Keratinocyte (primary cell): ENCODE data around the gene KIAA1755. TPM values are rescaled to one million over a fixed set of nuclear protein-coding genes. Genes with fewer than 3 reads are reported as not detected.
A peak's percentile ranks its signal among the peaks of the same experiment; 100 is the strongest.

Experiments
- DNase-seq: peaks from one replicate; pipeline ENCODE4 v3.0.0-alpha.2; 2011; ENCODE audit warnings: low read depth, missing footprints, low spot score
- FAIRE-seq: peaks from 2 replicates; lab custom pipeline; 2011; peaks lifted over from hg19 to GRCh38; lab: Jason Lieb, UNC
- H2AFZ ChIP-seq: 2 replicates; pipeline ENCODE4 v1.6.0; 2012; ENCODE audit warnings: low read length, control low read depth, inconsistent platforms; ENCODE audit not compliant: control insufficient read depth
- H3K27ac ChIP-seq: 2 replicates; pipeline ENCODE4 v1.5.1; 2011; ENCODE audit warnings: low read length; ENCODE audit not compliant: control insufficient read depth, insufficient read depth
- H3K27me3 ChIP-seq: 3 replicates; pipeline ENCODE4 v1.6.0; 2011; ENCODE audit warnings: low read length; ENCODE audit not compliant: control insufficient read depth, insufficient read depth; ENCODE audit errors: extremely low read depth
- H3K36me3 ChIP-seq, 2 experiments: 2 replicates in 1 of 2; 3 replicates in 1 of 2; pipeline ENCODE4 v1.5.1; 2011; ENCODE audit warnings: low read length in 2 of 2, mild to moderate bottlenecking in 1 of 2; ENCODE audit not compliant: control insufficient read depth in 2 of 2, insufficient read depth in 2 of 2; ENCODE audit errors: extremely low read depth in 1 of 2
- H3K4me1 ChIP-seq: 3 replicates; pipeline ENCODE4 v1.5.1; 2011; ENCODE audit warnings: low read length; ENCODE audit not compliant: control insufficient read depth, insufficient read depth; ENCODE audit errors: extremely low read depth
- H3K4me2 ChIP-seq: 3 replicates; pipeline ENCODE4 v1.6.0; 2011; ENCODE audit warnings: low read depth, low read length; ENCODE audit not compliant: control insufficient read depth, insufficient read depth; ENCODE audit errors: extremely low read depth
- H3K4me3 ChIP-seq, 3 experiments: fragments of 200-600 bp in 1 of 3; sonication (generic) in 1 of 3; 2 replicates in 2 of 3; 3 replicates in 1 of 3; pipeline ENCODE4 v1.5.1; 2011 to 2016; ENCODE audit warnings: low read length in 3 of 3, mild to moderate bottlenecking in 3 of 3, control low read depth in 2 of 3, inconsistent platforms in 1 of 3, low read depth in 1 of 3, mixed read lengths in 1 of 3, mixed run types in 1 of 3, moderate library complexity in 1 of 3; ENCODE audit not compliant: control insufficient read depth in 2 of 3, insufficient read depth in 2 of 3; ENCODE audit errors: extremely low read depth in 1 of 3
- H3K79me2 ChIP-seq: 2 replicates; pipeline ENCODE4 v1.6.0; 2012; ENCODE audit warnings: low read length; ENCODE audit not compliant: control insufficient read depth, insufficient read depth
- H3K9ac ChIP-seq: 3 replicates; pipeline ENCODE4 v1.6.0; 2011; ENCODE audit warnings: low read length; ENCODE audit not compliant: control insufficient read depth, insufficient read depth; ENCODE audit errors: extremely low read depth
- H3K9me1 ChIP-seq: 3 replicates; pipeline ENCODE4 v1.6.0; 2011; ENCODE audit warnings: low read length; ENCODE audit not compliant: control insufficient read depth, insufficient read depth; ENCODE audit errors: extremely low read depth
- H3K9me3 ChIP-seq: 2 replicates; pipeline ENCODE4 v1.5.1; 2012; ENCODE audit warnings: low read depth, low read length; ENCODE audit not compliant: control insufficient read depth
- H4K20me1 ChIP-seq: 3 replicates; pipeline ENCODE4 v1.6.0; 2011; ENCODE audit warnings: low read length; ENCODE audit not compliant: control insufficient read depth, insufficient read depth; ENCODE audit errors: extremely low read depth
- CTCF ChIP-seq, 3 experiments: IDR thresholded peaks in 1 of 3; conservative IDR thresholded peaks in 1 of 3; optimal IDR thresholded peaks in 1 of 3; 2 replicates in 2 of 3; 3 replicates in 1 of 3; pipeline versions ENCODE3 to v1.5.1; 2011; ENCODE audit warnings: low read length in 3 of 3, mild to moderate bottlenecking in 3 of 3, moderate library complexity in 2 of 3, control low read depth in 1 of 3, inconsistent platforms in 1 of 3; ENCODE audit not compliant: insufficient read depth in 2 of 3; ENCODE audit errors: extremely low read depth in 1 of 3
- EZH2 ChIP-seq: IDR thresholded peaks from one replicate; pipeline ENCODE4 v1.6.1; 2012; ENCODE audit warnings: inconsistent platforms, mild to moderate bottlenecking, low read length, moderate library complexity
- dilution Hi-C: fragments of 300-500 bp; cut with MboI; formaldehyde crosslinking; loops from one replicate; pipeline ENCODE4 v1.7.0; 2020; ENCODE audit warnings: low sequenced_read_pairs; ENCODE audit not compliant: extremely low pct_ligation_motif_present
- polyA plus RNA-seq, 5 experiments: library from polyadenylated mRNA; depleted of rRNA in 3 of 5; stranded (reverse) in 3 of 5; stranded (forward) in 1 of 5; unstranded in 1 of 5; fragments of >200 nt; gene quantifications; 1 replicate in 1 of 5; 2 replicates in 3 of 5; 3 replicates in 1 of 5; pipeline versions ENCODE4 v1.2.1 to v1.2.3, GENCODE V29; 2011 to 2012; ENCODE audit warnings: missing spikeins in 2 of 5, low read depth in 1 of 5, low replicate concordance in 1 of 5

The KIAA1755 gene
- polyA plus RNA-seq, 1 donor (not counting 4 experiments of a cell fraction or from before 2014, with no cell fraction given) = not detected

- no peaks in the 10 kb centered on the region for H4K20me1 ChIP-seq
- H3K4me1 ChIP-seq = peaks cover 11% of the 10 kb centered on the region
- H2AFZ ChIP-seq = no peak overlapping the region
- H3K4me2 ChIP-seq = no peak overlapping the region
- no peak overlapping the region for H3K27ac ChIP-seq
- peaks cover 15% of the 10 kb centered on the region for H3K27me3 ChIP-seq
- no peak for FAIRE-seq
- DNase-seq = no peak
- H3K9me3 ChIP-seq = no peaks in the 10 kb centered on the region
- no peaks in the 10 kb centered on the region for H3K9me1 ChIP-seq
- no peak for TF ChIP-seq CTCF (optimal IDR thresholded peaks at IDR 0.05 in 1 of 3, IDR thresholded peaks at IDR 0.05 in 1 of 3, conservative IDR thresholded peaks at IDR 0.05 in 1 of 3; ENCODE audit: extremely low read depth in 1 of 3, insufficient read depth in 2 of 3, low read length in 3 of 3)
- no peak for TF ChIP-seq EZH2
- no peak overlapping the region for H3K9ac ChIP-seq
- no peaks in the 10 kb centered on the region for H3K36me3 ChIP-seq
- no peak overlapping the region for H3K4me3 ChIP-seq
- dilution Hi-C loops = no loop called here
- no peaks in the 10 kb centered on the region for H3K79me2 ChIP-seq
Observed at GRCh38 chr20:38300438-38300837, 39.9 kb upstream of the KIAA1755 start.

- DNase-seq = no peak
- Histone ChIP-seq H3K4me2 (no peak overlapping the region), H3K9me3 (no peaks in the 10 kb centered on the region), H3K9ac (no peak overlapping the region), H3K9me1 (no peaks in the 10 kb centered on the region), H3K27me3 (peaks cover 15% of the 10 kb centered on the region), H3K27ac (no peak overlapping the region), H3K79me2 (no peaks in the 10 kb centered on the region), H4K20me1 (no peaks in the 10 kb centered on the region), H3K4me1 (peaks cover 11% of the 10 kb centered on the region), H2AFZ (peak overlapping the region; percentile 26), H3K36me3 (no peaks in the 10 kb centered on the region), H3K4me3 (no peak overlapping the region)
- dilution Hi-C loops = no loop called here
- peak; percentile 77 for FAIRE-seq
- TF ChIP-seq CTCF (optimal IDR thresholded peaks at IDR 0.05 in 1 of 3, IDR thresholded peaks at IDR 0.05 in 1 of 3, conservative IDR thresholded peaks at IDR 0.05 in 1 of 3; ENCODE audit: extremely low read depth in 1 of 3, insufficient read depth in 2 of 3, low read length in 3 of 3) (no peak), EZH2 (no peak)
Observed at GRCh38 chr20:38299963-38300362, 39.4 kb upstream of the KIAA1755 start.
